ENCODE data around the gene FBXO46. TPM values are rescaled to one million over a fixed set of nuclear protein-coding genes. Genes with fewer than 3 reads are reported as not detected.

FBXO46 gene
- total and polyA plus RNA-seq, 2 of the 13 experiments (the other 11 are each of a cell fraction or from before 2014, with no cell fraction given), result 6.2 to 6.4 TPM

- no peak for TF ChIP-seq ZNF576 (CRISPR knock-in tag; IDR thresholded peaks at IDR 0.05)
- peak; percentile 62 for TF ChIP-seq RFX5 (IDR thresholded peaks at IDR 0.05; ENCODE audit: low read depth, low read length)
- no peak for TF ChIP-seq REXO4 (CRISPR knock-in tag; IDR thresholded peaks at IDR 0.05; ENCODE audit: borderline replicate concordance)
- no peak; the same call in 1 of the 2 replicates for TF ChIP-seq ZNF205 (CRISPR knock-in tag; IDR thresholded peaks at IDR 0.05)
- TF ChIP-seq ZNF589 (CRISPR knock-in tag; conservative IDR thresholded peaks at IDR 0.05), result peak; percentile 74; the same call in 1 of the 2 replicates
- 0 out of 2 replicates have a peak, but pooled peaks have one; percentile 28 for TF ChIP-seq IRF2 (CRISPR knock-in tag; IDR thresholded peaks at IDR 0.05)
- 0 out of 2 replicates have a peak, but pooled peaks have one; percentile 15 for TF ChIP-seq ZBTB49 (CRISPR knock-in tag; IDR thresholded peaks at IDR 0.05; ENCODE audit: borderline replicate concordance)
- TF ChIP-seq KLF16 (CRISPR knock-in tag; IDR thresholded peaks at IDR 0.05), result peak in 1 of 2 experiments; percentile 80; a peak in 3 of 4 replicates
- TF ChIP-seq MTA3 (CRISPR knock-in tag; IDR thresholded peaks at IDR 0.05), result no peak
- no peak; the same call in 1 of the 2 replicates for TF ChIP-seq ZNF160 (CRISPR knock-in tag; IDR thresholded peaks at IDR 0.05)
- TF ChIP-seq ZNF251 (CRISPR knock-in tag; IDR thresholded peaks at IDR 0.05), result no peak
- no peak; the same call in 1 of the 2 replicates for TF ChIP-seq ARHGAP35 (CRISPR knock-in tag; IDR thresholded peaks at IDR 0.05; ENCODE audit: borderline replicate concordance)
- TF ChIP-seq SKI (IDR thresholded peaks at IDR 0.05; ENCODE audit: partially characterized antibody), result no peak
- TF ChIP-seq AFF4 (CRISPR knock-in tag; IDR thresholded peaks at IDR 0.05), result no peak
- no peak for TF ChIP-seq TRIM22 (IDR thresholded peaks at IDR 0.05)
- TF ChIP-seq MXD1 (CRISPR knock-in tag; IDR thresholded peaks at IDR 0.05), result peak; percentile 86
- peak; percentile 33; the same call in 1 of the 2 replicates for TF ChIP-seq ZNF33A (CRISPR knock-in tag; IDR thresholded peaks at IDR 0.05; ENCODE audit: borderline replicate concordance)
These were observed 39.8 kb upstream of the FBXO46 start (continued) for GRCh38 chr19:45770192-45771101.
